HepG2 (cell line): Measurements from ENCODE around the gene ZNF500. TPM values are rescaled to one million over a fixed set of nuclear protein-coding genes. Genes with fewer than 3 reads are reported as not detected.
A peak's percentile ranks its signal among the peaks of the same experiment; 100 is the strongest.

ENCODE experiments used
- CBX5 ChIP-seq: sonication (generic); formaldehyde crosslinking; IDR thresholded peaks from 2 replicates; pipeline ENCODE4 v1.4.0; 2020; ENCODE audit warnings: missing genetic modification reagents, borderline replicate concordance
- GATAD2A ChIP-seq: IDR thresholded peaks from 2 replicates; pipeline ENCODE4 v1.6.1; 2016
- GFI1 ChIP-seq: sonication (generic); formaldehyde crosslinking; IDR thresholded peaks from 2 replicates; pipeline ENCODE4 v1.5.0; 2020; ENCODE audit warnings: missing genetic modification reagents, mild to moderate bottlenecking, borderline replicate concordance
- IKZF4 ChIP-seq: sonication (generic); formaldehyde crosslinking; IDR thresholded peaks from 2 replicates; pipeline ENCODE4 v1.5.1; 2020; ENCODE audit warnings: borderline replicate concordance, mild to moderate bottlenecking, low read depth, missing genetic modification reagents; ENCODE audit errors: not compliant biosample characterization
- KLF11 ChIP-seq: IDR thresholded peaks from 2 replicates; pipeline ENCODE4 v1.6.1; 2016; ENCODE audit warnings: missing compliant biosample characterization
- MIER2 ChIP-seq: IDR thresholded peaks from 2 replicates; pipeline ENCODE4 v1.6.1; 2016; ENCODE audit warnings: missing biosample characterization, missing genetic modification reagents
- MIXL1 ChIP-seq: IDR thresholded peaks from 2 replicates; pipeline ENCODE4 v1.6.1; 2016
- YY1 ChIP-seq: IDR thresholded peaks from 2 replicates; pipeline ENCODE4 v1.6.1; 2011; ENCODE audit warnings: low read length, low read depth, moderate library complexity, mild to moderate bottlenecking; ENCODE audit not compliant: insufficient read depth, insufficient replicate concordance
- ZNF143 ChIP-seq: sonication (generic); formaldehyde crosslinking; IDR thresholded peaks from 2 replicates; pipeline ENCODE4 v1.4.0; 2020; ENCODE audit warnings: missing genetic modification reagents
- polyA plus RNA-seq, 8 experiments: library from polyadenylated mRNA; depleted of rRNA in 3 of 8; stranded (reverse) in 7 of 8; unstranded in 1 of 8; fragments of >200 nt; fragmentation: Illumina TruSeq in 4 of 8; extraction: Trizol in 4 of 8; gene quantifications; 2 replicates each; pipeline versions ENCODE4 v1.2.1 to v1.2.3, GENCODE V29; 2011 to 2016; ENCODE audit warnings: low read depth in 4 of 8, missing spikeins in 1 of 8, mixed read lengths in 1 of 8; ENCODE audit not compliant: insufficient read depth in 1 of 8
- total RNA-seq, 5 experiments: library from RNA; depleted of rRNA; stranded (reverse); fragments of >200 nt; fragmentation: Illumina TruSeq; extraction: Trizol; gene quantifications; 2 replicates each; pipeline ENCODE4 v1.2.3, GENCODE V29; 2016; ENCODE audit warnings: low read depth in 1 of 5
- TF ChIP-seq, protein P1 (sequence below): sonication (generic); formaldehyde crosslinking; IDR thresholded peaks from 2 replicates; pipeline ENCODE4 v1.5.1; 2020; ENCODE audit warnings: missing genetic modification reagents, mild to moderate bottlenecking, borderline replicate concordance
- TF ChIP-seq, protein P2 (sequence below): sonication (generic); formaldehyde crosslinking; IDR thresholded peaks from 2 replicates; pipeline ENCODE4 v1.8.0; 2022; ENCODE audit warnings: missing genetic modification reagents, mild to moderate bottlenecking, inconsistent platforms, borderline replicate concordance
- TF ChIP-seq, protein P3 (sequence below): sonication (generic); formaldehyde crosslinking; IDR thresholded peaks from 2 replicates; pipeline ENCODE4 v1.4.0; 2020; ENCODE audit warnings: missing genetic modification reagents, mild to moderate bottlenecking, borderline replicate concordance
- TF ChIP-seq, protein P4 (sequence below): sonication (generic); formaldehyde crosslinking; conservative IDR thresholded peaks from 2 replicates; pipeline ENCODE4 v1.4.0; 2020; ENCODE audit warnings: mild to moderate bottlenecking, missing genetic modification reagents, moderate library complexity
- TF ChIP-seq, protein P5 (sequence below): sonication (generic); formaldehyde crosslinking; IDR thresholded peaks from 2 replicates; pipeline ENCODE4 v1.8.0; 2022; ENCODE audit warnings: missing genetic modification reagents, low read depth, mild to moderate bottlenecking, borderline replicate concordance
- TF ChIP-seq, protein P6 (sequence below): sonication (generic); formaldehyde crosslinking; IDR thresholded peaks from 2 replicates; pipeline ENCODE4 v1.5.0; 2020; ENCODE audit warnings: mild to moderate bottlenecking, missing genetic modification reagents

ZNF500 gene
- total and polyA plus RNA-seq, 2 of the 13 experiments (the other 11 are each of a cell fraction or from before 2014, with no cell fraction given): 6.1 to 12.2 TPM

DNA sequence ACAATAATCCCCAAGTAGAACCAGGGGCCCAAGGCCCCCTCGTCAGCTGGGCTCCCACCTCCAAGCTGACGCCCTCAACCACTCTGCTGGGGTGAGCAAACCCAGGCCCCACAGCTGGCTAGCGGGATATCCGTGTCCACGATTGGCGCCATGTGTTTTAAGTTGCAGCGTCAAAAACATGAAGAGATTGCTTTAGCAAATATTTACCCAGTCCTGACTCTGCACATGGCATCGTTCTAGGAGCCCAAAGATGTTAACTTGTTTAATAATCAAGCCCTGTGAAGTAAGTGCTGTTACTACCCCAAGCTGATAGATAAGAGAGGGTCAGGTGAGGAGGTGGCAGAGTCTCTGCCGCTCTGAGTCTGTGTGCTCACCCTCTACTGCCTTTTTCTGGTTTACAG lies 21.5 kb upstream of the ZNF500 start (continued):
- TF ChIP-seq, protein P1, sequence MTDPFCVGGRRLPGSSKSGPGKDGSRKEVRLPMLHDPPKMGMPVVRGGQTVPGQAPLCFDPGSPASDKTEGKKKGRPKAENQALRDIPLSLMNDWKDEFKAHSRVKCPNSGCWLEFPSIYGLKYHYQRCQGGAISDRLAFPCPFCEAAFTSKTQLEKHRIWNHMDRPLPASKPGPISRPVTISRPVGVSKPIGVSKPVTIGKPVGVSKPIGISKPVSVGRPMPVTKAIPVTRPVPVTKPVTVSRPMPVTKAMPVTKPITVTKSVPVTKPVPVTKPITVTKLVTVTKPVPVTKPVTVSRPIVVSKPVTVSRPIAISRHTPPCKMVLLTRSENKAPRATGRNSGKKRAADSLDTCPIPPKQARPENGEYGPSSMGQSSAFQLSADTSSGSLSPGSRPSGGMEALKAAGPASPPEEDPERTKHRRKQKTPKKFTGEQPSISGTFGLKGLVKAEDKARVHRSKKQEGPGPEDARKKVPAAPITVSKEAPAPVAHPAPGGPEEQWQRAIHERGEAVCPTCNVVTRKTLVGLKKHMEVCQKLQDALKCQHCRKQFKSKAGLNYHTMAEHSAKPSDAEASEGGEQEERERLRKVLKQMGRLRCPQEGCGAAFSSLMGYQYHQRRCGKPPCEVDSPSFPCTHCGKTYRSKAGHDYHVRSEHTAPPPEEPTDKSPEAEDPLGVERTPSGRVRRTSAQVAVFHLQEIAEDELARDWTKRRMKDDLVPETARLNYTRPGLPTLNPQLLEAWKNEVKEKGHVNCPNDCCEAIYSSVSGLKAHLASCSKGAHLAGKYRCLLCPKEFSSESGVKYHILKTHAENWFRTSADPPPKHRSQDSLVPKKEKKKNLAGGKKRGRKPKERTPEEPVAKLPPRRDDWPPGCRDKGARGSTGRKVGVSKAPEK: no peak
- TF ChIP-seq YY1 (no peak), MIXL1 (CRISPR knock-in tag) (no peak), KLF11 (CRISPR knock-in tag) (no peak), GFI1 (CRISPR knock-in tag) (peak; percentile 87), ZNF143 (CRISPR knock-in tag) (no peak), MIER2 (CRISPR knock-in tag) (no peak), IKZF4 (CRISPR knock-in tag) (no peak), CBX5 (no peak), GATAD2A (CRISPR knock-in tag) (0 out of 2 replicates have a peak, but pooled peaks have one; percentile 13)
- TF ChIP-seq, protein P2, sequence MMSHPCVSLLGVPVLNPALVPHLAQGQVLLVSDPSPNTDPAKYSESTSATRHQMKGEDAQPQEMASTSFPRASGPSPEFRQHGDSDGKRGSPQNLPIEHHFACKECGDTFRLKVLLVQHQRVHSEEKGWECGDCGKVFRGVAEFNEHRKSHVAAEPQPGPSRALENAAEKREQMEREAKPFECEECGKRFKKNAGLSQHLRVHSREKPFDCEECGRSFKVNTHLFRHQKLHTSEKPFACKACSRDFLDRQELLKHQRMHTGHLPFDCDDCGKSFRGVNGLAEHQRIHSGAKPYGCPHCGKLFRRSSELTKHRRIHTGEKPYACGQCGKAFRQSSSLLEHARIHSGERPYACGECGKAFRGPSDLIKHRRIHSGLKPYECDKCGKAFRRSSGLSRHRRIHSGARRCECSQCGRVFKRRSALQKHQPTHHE (CRISPR knock-in tag): no peak
- TF ChIP-seq, protein P3, sequence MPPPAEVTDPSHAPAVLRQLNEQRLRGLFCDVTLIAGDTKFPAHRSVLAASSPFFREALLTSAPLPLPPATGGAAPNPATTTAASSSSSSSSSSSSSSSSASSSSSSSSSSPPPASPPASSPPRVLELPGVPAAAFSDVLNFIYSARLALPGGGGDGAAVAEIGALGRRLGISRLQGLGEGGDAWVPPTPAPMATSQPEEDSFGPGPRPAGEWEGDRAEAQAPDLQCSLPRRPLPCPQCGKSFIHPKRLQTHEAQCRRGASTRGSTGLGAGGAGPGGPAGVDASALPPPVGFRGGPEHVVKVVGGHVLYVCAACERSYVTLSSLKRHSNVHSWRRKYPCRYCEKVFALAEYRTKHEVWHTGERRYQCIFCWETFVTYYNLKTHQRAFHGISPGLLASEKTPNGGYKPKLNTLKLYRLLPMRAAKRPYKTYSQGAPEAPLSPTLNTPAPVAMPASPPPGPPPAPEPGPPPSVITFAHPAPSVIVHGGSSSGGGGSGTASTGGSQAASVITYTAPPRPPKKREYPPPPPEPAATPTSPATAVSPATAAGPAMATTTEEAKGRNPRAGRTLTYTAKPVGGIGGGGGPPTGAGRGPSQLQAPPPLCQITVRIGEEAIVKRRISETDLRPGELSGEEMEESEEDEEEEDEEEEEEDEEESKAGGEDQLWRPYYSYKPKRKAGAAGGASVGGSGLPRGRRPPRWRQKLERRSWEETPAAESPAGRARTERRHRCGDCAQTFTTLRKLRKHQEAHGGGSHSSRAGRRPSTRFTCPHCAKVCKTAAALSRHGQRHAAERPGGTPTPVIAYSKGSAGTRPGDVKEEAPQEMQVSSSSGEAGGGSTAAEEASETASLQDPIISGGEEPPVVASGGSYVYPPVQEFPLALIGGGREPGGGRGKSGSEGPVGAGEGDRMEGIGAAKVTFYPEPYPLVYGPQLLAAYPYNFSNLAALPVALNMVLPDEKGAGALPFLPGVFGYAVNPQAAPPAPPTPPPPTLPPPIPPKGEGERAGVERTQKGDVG (CRISPR knock-in tag): no peak
- TF ChIP-seq, protein P4, sequence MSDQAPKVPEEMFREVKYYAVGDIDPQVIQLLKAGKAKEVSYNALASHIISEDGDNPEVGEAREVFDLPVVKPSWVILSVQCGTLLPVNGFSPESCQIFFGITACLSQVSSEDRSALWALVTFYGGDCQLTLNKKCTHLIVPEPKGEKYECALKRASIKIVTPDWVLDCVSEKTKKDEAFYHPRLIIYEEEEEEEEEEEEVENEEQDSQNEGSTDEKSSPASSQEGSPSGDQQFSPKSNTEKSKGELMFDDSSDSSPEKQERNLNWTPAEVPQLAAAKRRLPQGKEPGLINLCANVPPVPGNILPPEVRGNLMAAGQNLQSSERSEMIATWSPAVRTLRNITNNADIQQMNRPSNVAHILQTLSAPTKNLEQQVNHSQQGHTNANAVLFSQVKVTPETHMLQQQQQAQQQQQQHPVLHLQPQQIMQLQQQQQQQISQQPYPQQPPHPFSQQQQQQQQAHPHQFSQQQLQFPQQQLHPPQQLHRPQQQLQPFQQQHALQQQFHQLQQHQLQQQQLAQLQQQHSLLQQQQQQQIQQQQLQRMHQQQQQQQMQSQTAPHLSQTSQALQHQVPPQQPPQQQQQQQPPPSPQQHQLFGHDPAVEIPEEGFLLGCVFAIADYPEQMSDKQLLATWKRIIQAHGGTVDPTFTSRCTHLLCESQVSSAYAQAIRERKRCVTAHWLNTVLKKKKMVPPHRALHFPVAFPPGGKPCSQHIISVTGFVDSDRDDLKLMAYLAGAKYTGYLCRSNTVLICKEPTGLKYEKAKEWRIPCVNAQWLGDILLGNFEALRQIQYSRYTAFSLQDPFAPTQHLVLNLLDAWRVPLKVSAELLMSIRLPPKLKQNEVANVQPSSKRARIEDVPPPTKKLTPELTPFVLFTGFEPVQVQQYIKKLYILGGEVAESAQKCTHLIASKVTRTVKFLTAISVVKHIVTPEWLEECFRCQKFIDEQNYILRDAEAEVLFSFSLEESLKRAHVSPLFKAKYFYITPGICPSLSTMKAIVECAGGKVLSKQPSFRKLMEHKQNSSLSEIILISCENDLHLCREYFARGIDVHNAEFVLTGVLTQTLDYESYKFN (CRISPR knock-in tag): no peak
- TF ChIP-seq, protein P5, sequence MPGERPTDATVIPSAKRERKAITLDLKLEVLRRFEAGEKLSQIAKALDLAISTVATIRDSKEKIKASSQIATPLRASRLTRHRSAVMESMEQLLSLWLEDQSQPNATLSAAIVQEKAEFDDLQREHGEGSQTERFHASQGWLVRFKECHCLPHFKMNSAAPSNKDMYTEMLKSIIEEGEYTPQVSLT (CRISPR knock-in tag): no peak
- TF ChIP-seq, protein P6, sequence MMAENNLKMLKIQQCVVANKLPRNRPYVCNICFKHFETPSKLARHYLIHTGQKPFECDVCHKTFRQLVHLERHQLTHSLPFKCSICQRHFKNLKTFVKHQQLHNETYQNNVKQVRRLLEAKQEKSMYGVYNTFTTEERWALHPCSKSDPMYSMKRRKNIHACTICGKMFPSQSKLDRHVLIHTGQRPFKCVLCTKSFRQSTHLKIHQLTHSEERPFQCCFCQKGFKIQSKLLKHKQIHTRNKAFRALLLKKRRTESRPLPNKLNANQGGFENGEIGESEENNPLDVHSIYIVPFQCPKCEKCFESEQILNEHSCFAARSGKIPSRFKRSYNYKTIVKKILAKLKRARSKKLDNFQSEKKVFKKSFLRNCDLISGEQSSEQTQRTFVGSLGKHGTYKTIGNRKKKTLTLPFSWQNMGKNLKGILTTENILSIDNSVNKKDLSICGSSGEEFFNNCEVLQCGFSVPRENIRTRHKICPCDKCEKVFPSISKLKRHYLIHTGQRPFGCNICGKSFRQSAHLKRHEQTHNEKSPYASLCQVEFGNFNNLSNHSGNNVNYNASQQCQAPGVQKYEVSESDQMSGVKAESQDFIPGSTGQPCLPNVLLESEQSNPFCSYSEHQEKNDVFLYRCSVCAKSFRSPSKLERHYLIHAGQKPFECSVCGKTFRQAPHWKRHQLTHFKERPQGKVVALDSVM (CRISPR knock-in tag): no peak
